MM.1S (cell line): Measurements from ENCODE around the gene PSMA7.

ENCODE experiments used
- CTCF ChIP-seq: fragments of 300-600 bp; sonication (generic); IDR thresholded peaks from 2 replicates; pipeline ENCODE4 v1.5.1; 2016; ENCODE audit warnings: antibody characterized with exemption, low read length, mixed read lengths
- EZH2 ChIP-seq: fragments of 300-600 bp; sonication (generic); optimal IDR thresholded peaks from 2 replicates; pipeline ENCODE3; 2017; ENCODE audit warnings: low read depth, mild to moderate bottlenecking, antibody characterized with exemption, low read length, mixed read lengths
- EZH2phosphoT487 ChIP-seq: fragments of 300-600 bp; sonication (generic); IDR thresholded peaks from 2 replicates; pipeline ENCODE4 v1.6.1; 2018; ENCODE audit warnings: antibody characterized with exemption, low read length

- TF ChIP-seq CTCF (no peak), EZH2 (no peak), EZH2phosphoT487 (no peak)
Observed at GRCh38 chr20:62149532-62150309, 6.5 kb upstream of the PSMA7 start.
